ENCODE measurements around the gene MAS1.
"Not testable (repeated sequence)": the region's sequence is repeated elsewhere in the genome, so short reads cannot be mapped to it uniquely, and the experiment has no call there.

Gene MAS1

GRCh38 chr6:159916237-159916636 lies 25.4 kb downstream of the MAS1 start:
- DNase-seq (ENCODE audit: low read depth, low spot score): no peak

DNA sequence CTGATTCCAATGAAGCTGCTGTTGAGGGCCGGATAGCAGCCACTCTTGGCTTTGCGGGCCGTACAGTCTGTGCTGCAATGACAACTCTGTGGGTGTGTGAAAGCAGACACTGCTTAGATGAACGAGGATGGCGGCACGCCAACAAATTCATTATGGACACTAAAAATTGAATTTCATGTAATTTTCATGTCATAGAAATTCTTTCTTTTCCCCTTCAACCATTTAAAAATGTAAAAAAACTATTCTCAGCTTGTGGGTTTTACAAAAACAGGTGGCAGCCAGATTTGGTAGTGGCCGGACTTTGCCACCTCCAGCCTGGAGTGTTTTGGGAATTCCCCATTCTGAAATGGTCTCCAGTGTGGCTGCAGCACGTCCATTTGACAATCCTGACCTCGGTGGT lies 26.0 kb downstream of the MAS1 start:
- no peak for DNase-seq (ENCODE audit: low read depth, low spot score)

DNA sequence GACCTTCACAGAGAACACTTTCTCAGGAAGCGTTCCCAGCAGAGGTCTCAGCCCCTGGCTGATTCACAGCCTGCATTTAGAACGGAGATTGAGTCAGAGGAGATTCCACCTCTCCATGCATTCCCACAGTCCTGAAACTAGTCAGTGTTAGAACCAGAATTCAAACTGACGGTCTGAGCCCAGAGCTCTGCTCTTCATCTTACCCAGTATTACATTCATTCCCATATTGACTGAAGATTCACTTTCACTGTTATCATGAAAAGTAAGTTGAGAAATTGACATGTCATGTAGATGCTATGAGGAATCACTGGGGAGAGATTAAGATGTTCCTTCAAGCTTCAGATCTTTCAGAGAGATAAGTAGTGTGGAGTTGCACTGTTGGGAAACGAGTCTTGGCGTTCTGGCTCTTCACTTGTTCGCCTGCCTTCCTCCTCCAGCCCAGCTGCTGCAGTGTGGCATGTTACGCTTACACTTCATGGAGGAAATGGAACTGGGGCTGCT lies 28.3 kb downstream of the MAS1 start:
- DNase-seq (ENCODE audit: low read depth, low spot score): no peak

DNA sequence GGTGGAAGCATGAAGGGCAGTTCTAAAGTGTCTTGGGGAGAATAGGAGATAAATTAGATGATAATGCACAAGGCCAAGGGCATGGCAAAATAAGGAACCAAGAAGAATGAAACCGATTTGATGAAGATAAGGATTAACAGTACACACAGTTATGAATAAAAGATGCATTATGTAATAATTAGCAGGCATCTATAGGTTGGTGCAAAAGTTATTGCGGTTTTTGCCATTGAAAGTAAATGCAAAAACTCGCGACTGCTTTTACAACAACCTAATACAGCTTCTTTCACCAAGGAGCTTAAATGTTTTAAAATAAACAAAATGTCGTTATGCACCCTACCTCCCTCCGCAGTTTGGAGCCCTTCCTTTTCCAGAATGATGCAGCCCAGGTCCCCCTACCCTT lies 29.0 kb downstream of the MAS1 start:
- no peak for DNase-seq (ENCODE audit: low read depth, low spot score)

- not testable (repeated sequence) for DNase-seq (ENCODE audit: low read depth, low spot score)
These were observed 33.4 kb downstream of the MAS1 start for GRCh38 chr6:159924150-159924549.

DNA sequence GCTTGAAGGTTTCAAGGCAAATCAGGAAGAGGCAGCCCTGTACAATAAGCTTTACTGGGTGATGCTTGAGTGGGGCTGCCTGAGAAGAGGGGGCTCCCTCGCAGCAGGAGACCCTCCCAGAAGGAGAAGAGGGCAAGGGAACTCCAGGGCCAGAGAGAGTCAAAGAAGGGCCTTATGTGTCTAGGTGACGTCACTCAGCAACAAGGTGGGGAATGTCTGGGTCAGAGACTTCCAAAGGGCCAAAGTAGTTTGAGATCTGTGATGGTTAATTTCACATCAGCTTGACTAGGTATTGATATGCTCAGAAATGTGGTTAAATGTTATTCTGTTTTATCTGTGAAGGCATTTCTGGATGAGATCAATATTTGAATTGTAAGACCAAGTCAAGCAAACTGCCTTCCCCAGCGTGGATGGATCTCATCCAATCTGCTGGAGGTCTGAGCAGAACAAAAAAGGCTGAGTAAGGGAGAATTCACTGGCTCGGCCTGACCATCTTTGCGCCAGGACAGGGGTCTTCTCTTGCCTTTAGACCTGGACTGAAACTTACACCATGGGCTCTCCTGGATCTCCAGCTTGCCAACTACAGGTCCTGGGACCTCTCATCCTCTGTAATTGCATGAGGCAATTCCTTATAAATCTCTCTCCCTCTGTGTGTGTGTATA lies 35.9 kb downstream of the MAS1 start:
- no peak for DNase-seq (ENCODE audit: low read depth, low spot score)

GRCh38 chr6:159929819-159930218 lies 39.0 kb downstream of the MAS1 start:
- no peak for DNase-seq (ENCODE audit: low read depth, low spot score)

DNA sequence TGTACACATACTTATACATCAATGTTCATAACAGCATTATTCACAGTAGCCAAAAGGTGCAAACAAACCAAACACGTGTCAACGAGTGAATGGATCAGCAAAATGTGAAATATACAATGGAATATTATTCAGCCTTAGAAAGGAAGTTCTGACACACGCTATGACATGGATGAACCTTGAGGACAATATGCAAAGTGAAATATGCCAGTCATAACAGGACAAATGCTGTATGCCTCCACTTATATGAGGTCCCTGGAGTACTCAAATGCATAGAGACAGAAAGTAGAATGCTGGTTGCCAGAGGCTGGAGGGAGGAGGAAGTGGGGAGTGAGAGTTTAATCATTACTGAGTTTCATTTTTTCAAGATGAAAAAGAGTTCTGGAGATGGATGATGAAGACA lies 40.3 kb downstream of the MAS1 start:
- no peak for DNase-seq (ENCODE audit: low read depth, low spot score)

GRCh38 chr6:159931846-159932245 lies 41.1 kb downstream of the MAS1 start:
- DNase-seq (ENCODE audit: low read depth, low spot score): no peak

GRCh38 chr6:159933077-159933476 lies 42.3 kb downstream of the MAS1 start:
- no peak for DNase-seq (ENCODE audit: low read depth, low spot score)

GRCh38 chr6:159934181-159934580 lies 43.4 kb downstream of the MAS1 start:
- no peak for DNase-seq (ENCODE audit: low read depth, low spot score)

GRCh38 chr6:159935065-159935464 lies 44.3 kb downstream of the MAS1 start:
- DNase-seq (ENCODE audit: low read depth, low spot score): no peak

GRCh38 chr6:159935633-159936032 lies 44.8 kb downstream of the MAS1 start:
- no peak for DNase-seq (ENCODE audit: low read depth, low spot score)

- DNase-seq (ENCODE audit: low read depth, low spot score): no peak
These were observed 48.8 kb downstream of the MAS1 start for GRCh38 chr6:159939591-159940016.
